22Rv1 (cell line): Measurements from ENCODE around the gene CREB3L4.

Source experiments
- CTCF ChIP-seq: fragments of 450-650 bp; IDR thresholded peaks from 2 replicates; pipeline ENCODE4 v1.5.1; 2017; ENCODE audit warnings: mild to moderate bottlenecking
- ZFX ChIP-seq: fragments of 450-650 bp; IDR thresholded peaks from 2 replicates; pipeline ENCODE4 v1.6.1; 2017; ENCODE audit warnings: antibody characterized with exemption, borderline replicate concordance

- TF ChIP-seq CTCF, result no peak
- no peak for TF ChIP-seq ZFX
Observed at GRCh38 chr1:153954826-153955225, 12.9 kb upstream of the CREB3L4 start.
